GM18951 (cell line): ENCODE measurements around the gene DRC3.

Experiments
- POLR2A ChIP-seq: IDR thresholded peaks from 4 replicates; pipeline ENCODE4 v1.6.1; 2011; ENCODE audit warnings: mild to moderate bottlenecking; ENCODE audit not compliant: insufficient read length, insufficient read depth; ENCODE audit errors: extremely low read depth
- in situ Hi-C: fragments of 300-500 bp; cut with MboI; formaldehyde crosslinking; loops from one replicate; pipeline ENCODE4 v1.12.0; 2022; ENCODE audit warnings: low sequenced_read_pairs, mixed read lengths, inconsistent platforms; ENCODE audit not compliant: unreplicated experiment

DRC3 gene

DNA sequence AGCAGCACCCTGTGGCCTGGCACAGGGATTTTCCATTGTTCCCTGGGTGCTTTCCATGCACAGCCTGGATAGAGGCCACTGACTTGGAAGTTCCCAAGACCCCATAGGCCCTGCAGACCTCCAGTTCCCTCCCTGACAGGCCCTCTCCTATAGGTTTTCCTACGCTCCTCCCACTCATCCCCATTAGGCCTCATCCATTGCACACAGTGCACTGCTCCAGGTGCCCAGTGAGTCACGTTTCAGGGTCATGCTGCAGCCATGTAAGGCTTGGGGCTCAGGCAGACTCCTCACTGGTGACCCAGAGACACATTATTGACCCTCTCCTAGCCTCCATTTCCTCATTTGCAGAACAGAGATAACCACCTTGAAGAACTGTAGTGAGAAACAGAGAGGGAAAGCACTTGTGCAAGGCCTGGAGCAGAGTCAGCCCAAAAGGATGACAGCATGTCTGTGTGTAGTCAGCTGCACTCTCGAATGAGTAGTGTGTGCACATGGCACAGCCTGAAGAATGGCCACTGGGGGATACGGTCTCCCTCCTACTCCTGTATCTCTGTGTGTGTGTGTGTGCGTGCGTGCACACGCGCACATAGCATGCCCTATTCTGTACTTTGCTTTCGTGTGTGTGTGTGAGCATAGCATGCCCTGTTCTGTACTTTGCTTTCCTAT lies 26.8 kb downstream of the DRC3 start:
- no peak for TF ChIP-seq POLR2A
- in situ Hi-C loops = no loop called here

DNA sequence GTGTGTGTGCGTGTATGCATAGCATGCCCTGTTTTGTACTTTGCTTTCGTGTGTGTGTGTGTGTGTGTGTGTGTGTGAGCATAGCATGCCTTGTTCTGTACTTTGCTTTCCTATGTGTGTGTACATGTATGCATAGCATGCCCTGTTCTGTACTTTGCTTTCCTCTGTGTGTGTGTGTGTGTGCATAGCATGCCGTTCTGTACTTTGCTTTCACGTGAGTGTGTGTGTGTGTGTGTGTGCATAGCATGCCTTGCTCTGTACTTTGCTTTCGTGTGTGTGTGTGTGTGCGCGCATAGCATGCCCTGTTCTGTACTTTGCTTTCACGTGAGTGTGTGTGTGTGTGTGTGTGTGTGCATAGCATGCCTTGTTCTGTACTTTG lies 27.4 kb downstream of the DRC3 start:
- no peak for TF ChIP-seq POLR2A
- in situ Hi-C loops = no loop called here

- TF ChIP-seq POLR2A = no peak
- in situ Hi-C loops = no loop called here
These were observed 29.5 kb downstream of the DRC3 start for GRCh38 chr17:18002171-18002570.

GRCh38 chr17:18004345-18004744 lies 31.7 kb downstream of the DRC3 start:
- in situ Hi-C loops = no loop called here
- no peak for TF ChIP-seq POLR2A

GRCh38 chr17:18004884-18005305 lies 32.2 kb downstream of the DRC3 start:
- no peak for TF ChIP-seq POLR2A
- in situ Hi-C loops = no loop called here

GRCh38 chr17:18005496-18005895 lies 32.8 kb downstream of the DRC3 start:
- in situ Hi-C loops = no loop called here
- TF ChIP-seq POLR2A = no peak

GRCh38 chr17:18006495-18007239 lies 34.0 kb downstream of the DRC3 start:
- in situ Hi-C loops = no loop called here
- TF ChIP-seq POLR2A = no peak

DNA sequence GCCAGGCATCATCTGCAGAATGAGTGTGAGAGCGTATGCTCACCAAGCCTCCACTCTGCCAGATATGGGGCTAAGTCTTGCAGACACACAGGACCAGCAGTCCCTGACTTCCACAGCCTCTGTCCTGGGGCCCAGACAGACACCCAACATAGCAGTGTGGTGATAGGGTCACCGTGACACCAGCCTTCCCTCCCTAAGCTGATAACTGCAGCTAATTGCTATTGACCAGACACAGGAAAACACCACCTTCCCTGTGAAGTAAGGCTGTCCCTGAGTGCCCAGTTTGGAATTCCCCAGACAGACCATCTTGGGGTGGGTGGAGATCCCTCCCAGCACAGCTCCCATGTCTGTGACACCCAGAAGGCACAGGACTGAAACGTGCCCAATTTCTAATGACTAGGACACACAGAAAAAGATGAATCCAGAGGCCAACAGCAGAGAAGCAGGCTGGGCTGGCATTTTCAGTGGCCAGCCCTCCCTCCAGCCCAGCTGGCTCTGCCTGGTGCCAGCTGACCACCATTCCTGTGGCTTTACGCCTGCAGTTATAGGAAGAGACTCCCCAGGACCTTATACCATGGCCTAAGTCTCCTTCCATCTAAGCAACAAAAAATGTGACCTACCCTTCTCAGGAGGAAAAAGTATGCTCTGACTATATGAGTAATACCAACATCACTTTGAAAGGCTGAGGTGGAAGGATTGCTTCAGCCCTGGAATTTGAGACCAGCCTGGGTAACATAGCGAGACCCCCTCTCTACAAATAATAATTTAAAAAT lies 36.0 kb downstream of the DRC3 start:
- in situ Hi-C loops = no loop called here
- no peak for TF ChIP-seq POLR2A

GRCh38 chr17:18009609-18010420 lies 37.2 kb downstream of the DRC3 start:
- no peak for TF ChIP-seq POLR2A
- in situ Hi-C loops = no loop called here

GRCh38 chr17:18011286-18011685 lies 38.6 kb downstream of the DRC3 start:
- TF ChIP-seq POLR2A = no peak
- in situ Hi-C loops = no loop called here

DNA sequence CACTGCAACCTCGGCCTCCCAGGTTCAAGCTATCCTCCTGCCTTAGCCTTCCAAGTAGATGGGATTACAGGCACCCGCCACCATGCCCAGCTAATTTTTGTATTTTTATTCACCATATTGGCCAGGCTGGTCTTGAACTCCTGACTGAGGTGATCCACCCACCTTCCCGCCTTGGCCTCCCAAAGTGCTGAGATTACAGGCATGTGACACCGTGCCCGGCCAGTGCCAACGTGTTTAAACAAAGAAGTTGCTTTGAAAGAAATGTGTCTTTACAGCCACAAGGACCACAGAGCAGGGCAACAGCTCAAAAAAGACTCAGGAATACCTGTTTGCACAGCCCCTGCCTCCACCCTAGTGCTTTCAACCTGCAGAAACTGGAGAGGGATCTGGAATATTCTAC lies 41.3 kb downstream of the DRC3 start:
- in situ Hi-C loops = no loop called here
- no peak for TF ChIP-seq POLR2A

GRCh38 chr17:18015593-18015992 lies 42.9 kb downstream of the DRC3 start:
- in situ Hi-C loops = no loop called here
- TF ChIP-seq POLR2A = no peak

- in situ Hi-C loops = no loop called here
- TF ChIP-seq POLR2A = no peak
These were observed 43.8 kb downstream of the DRC3 start for GRCh38 chr17:18016426-18016825.
